Activated CD4-positive, alpha-beta T cell treated with anti-CD3 and anti-CD28 coated beads for 1 hour (primary cell): ENCODE data around the gene ANKRD34A.

Experiments
- DNase-seq: peaks from one replicate; pipeline ENCODE4 v3.0.0-alpha.2; 2020

The ANKRD34A gene

DNA sequence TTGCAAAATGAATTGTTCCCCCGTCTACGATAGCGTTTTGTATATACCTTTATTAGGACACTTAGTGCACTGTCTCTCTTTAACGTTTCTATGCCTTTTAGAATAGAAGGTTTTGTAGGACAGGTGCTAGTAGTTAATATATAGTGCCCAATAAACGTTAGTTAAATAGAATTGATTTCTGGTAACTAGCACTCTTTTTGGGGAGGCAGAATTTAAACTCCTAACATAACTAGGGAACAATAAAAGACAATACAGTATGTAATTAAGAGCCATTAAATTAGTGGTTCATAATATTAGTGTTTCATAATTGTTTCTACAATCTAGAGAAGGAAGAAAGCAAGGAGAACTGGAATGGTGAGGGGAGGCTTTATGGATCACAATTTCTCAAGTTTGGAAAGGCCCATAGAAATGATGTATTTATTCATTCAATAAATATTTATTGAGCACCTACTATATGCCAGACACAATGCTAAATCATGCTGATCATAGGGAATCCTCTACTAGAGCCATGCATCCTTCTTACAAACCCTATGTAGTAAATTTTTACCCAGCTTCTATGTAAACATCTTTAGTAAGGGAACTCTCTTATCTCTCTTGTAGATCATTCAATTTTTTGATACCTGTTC is 857 bp upstream of the ANKRD34A start:
- DNase-seq = no peak

DNA sequence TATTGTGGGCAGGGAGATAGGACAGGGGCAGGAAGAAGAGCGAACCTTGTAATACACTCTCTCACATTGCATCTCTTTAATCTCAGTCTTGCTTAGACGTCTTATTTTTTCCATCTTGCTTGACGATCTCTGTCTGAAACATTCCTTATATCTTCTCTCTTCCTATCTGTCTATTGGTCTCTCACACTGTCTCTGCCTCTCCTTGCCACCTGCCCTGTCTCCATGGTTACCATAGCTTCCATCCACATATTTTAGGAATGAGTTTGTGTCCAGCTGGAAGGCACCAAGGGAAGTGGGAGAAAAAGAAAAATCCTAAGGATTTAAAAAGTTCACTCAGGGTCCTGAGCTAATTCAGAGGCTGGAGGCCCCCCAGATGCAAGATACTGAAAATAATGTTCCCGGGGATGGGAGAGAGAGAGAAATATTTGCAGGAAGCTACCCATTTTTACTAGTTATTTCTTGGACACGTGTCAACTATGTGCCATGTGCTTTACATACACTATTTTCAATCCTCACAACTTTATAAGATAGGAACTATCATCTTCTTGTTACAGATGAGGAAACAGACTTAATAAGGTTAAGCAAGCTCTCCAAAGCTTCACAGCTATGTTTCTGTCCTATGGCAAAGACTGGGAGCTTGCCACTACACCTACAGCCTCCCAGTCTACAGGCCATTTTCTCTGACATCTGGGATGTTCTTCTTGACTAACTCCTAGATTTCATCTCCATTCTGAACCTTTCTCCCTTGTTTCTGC is 933 bp downstream of the ANKRD34A start:
- no peak for DNase-seq

DNA sequence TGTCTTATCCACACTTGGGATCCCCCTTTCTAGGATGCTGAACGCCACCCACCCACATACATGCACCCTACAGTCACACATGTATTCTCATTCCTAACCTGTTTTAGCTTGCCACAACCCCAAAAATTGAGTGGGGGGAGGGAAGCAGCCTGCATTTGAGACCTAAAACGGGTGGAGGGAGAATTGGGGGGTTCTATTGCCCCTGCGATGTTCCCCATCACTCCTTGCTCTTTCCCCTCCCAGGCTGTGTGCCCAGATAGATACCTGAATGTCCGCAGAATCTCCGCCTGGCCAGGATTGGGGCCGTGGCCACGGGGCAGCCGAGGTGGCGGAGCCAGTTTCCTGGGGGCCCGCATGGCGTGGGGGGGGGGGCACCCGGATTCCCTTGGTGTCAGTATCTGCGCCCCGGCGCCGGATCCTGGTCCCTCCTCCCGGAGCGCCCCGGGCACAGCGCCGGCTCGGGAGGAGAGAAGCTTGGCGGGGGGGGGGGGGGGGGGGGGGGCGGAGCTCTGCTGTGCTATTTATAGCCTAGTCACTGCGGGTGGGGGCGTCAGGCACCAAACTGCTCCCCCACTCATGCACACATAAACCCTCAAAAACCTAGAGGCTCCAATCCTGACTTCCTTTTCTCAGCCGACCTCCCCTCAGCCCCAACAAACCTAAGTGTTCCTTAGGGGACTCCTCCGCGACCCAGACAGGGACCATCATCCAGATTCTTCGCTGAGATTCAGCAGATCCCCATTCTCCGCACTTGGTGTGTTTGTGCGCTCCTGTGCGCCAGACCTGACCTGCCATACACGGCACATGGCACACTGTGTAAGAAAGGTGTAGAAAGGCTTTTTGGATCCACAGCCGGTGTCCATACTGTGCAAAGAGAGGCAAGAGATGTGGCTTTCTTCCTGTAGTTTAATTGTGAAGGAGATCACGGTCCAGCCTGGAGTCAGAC is 1.9 kb downstream of the ANKRD34A start:
- DNase-seq = no peak

DNA sequence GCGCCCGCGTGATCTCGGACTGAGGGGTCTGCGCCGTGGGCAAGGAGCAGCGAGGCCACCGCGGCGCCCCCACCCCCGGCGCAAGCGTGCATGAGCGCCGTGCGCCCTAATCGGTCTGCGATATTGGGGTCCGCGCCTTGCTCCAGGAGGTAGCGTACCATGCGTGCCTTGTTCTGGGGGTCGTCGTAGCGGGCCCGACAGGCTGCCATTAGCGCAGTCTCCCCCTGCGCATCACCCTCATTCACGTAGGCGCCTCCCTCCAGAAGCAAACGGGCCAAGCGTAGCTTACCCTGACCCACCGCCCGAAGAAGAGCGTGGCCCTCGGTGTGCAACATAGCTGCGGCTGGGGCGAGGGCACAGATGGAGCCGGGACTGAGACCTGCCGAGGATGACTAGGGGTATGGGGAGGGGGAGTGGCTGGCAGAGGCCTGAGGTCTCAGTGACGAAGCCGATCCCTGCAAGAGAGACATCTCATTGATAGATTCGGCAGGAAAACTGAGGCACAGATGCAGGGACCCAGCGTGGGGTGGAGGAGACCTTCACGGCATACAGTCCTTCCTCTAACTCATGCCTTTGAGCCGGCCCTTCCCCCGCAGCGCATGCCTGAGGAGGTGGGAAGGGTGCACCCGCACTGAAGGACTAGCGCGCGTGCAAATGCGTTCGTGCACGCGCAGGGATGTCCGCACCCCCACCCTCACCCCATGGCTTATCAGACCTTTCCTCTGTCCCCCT is 2.8 kb downstream of the ANKRD34A start:
- DNase-seq = no peak

DNA sequence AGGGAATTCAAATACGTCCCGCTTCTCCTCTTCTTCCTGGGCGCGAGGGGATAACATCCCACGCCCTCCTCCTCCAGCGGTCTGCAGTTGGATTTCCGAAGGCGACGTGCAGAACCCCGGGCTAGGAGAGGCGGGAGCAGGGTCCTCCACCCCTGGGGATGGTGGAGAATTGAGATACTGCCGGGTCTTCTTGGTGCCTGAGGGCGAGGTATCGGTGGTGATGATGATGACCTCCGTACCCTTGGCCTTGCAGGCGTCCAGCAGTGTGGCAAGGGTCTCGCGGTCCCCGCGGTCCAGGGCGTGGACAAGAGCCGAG is 3.3 kb downstream of the ANKRD34A start:
- no peak for DNase-seq

DNA sequence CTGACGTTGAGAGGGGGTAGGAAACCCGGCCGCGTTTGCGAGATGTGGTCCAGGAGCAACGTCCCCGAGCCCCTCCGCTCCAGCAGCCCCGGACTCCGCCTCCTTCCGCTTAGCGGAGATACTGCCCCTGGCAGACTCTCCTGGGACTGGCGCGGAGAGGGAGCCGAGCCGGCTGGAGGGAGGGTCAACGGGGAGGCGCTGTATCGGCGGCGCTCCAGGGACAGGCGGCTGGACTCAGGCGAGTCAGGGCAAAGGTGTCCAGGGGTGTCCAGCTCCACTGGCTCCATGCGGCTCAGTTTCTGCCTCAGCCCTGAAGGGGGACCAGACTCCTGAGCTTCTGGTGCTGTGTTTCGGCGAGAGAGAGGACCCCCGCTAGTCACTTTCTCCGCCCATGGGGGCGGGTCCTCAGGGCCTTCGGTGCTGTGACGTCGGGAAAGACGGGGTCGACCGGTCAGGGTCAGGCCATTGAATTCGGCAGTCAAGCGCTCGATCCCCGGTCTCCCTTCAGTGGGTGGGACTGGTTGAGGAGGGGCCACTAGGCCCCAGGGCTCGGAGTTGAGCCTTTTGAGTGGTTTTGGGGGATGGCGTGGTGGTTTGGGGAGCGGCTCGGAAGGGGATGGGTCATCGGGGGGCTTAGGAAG is 3.8 kb downstream of the ANKRD34A start:
- DNase-seq = no peak

DNA sequence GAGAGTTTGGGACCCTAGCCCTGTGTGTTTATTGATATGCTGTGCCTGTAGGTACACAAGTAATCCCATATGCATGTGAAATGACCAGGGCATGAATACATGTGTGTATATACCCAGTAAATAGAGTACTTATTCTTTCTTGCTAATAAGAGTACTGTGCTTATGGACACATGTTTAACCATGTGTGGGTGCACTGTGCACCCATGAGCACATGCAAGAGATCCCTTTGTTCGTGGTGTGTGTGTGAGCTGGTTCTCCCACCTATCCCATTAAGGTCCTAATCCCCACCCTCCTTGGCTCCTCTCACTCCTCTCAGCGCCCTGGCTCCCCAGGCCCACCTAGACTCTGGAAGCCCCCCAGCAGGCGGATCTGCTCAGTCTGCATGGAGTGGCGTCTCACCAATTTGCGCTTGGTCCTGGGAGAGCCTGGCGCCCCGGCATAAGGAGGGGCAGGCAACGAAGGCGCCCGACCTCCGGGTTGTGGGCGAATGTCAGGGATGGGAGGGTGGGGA is 4.4 kb downstream of the ANKRD34A start:
- DNase-seq = no peak

DNA sequence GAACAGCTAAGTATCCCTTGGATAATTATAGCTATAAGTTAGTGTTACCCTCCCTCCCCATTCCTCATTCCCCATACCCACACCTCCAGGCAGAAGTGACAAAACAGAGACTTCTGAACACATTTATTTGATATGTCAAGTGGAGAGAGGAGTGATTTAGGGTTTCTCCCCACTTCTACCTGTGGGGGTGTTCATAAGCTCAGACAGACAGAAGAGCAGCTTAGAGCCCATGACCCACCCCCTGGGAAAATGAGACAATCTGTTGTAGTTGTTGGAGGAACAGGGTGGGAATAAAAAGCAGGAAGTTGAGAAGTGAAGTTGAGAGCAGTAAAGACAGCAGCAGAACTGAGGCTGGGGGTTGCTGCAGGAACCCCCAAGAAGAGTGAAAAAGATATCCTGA is 5.0 kb downstream of the ANKRD34A start:
- DNase-seq = no peak

DNA sequence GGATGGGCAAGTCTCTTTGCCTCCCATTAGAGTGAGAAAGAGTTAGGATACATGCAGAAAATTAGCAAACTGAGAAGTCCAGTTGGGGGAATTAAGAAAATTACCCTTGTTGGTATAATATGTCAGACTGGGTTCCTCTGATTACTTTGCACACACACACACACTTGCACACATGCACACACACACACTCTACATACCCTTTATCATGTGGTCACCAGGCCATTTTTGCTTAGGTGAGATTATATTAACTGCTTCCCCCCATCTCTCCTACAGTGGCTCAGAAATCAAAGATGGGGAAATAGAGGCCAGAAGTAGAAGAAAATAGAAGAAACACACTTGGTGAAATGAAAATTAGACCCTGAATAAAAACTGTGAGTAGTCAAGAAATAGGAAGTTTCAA is 5.6 kb downstream of the ANKRD34A start:
- DNase-seq = no peak

DNA sequence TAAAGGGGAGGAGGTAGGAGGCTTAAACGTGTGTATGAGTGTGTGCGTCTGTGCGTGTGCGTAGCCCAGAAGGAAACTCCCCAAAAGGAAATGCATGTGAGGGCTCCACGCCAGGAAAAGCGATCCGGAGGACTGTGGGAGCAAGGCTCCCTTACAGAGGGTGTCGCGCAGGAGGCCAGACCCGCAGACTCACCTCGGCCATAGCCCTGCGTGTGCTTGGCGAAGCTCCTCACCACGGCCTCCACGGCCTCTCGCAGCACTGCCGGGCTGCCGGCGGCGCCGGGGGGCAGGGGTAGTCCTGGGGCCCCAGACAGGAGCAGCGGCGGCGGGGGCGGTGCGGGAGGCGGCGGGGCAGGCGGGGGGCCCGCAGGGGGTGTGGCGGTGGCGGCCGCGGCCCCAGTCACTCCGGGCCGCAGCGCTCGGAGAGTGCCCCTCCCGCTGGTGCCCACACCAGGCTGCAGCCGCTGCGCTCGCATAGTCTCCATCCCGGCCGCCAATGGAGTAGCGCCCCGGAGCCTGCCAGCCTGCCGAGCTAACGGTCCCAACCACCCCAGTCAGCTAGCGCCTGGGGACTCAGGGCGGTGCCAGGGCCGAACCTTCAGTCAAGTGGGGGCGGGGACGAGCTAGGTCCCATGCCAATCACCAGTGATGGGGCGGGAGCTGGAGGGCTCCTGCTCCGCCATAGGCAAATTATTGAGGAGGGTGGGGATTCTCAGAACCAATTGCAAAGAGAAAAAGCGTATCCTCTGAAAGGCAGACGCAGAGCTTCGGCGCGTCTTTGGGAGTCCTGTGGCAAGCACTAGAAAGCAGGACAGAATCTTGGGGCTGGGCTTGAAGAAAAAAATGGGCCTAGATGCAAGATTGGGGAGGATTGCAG is 6.7 kb downstream of the ANKRD34A start, which contains the start of gene LIX1L:
TSS of gene LIX1L (minus strand) at position 575 of the 877 bp plus-strand sequence. CDS start at position 485, 90 bp downstream.
- peak; percentile 90 for DNase-seq

DNA sequence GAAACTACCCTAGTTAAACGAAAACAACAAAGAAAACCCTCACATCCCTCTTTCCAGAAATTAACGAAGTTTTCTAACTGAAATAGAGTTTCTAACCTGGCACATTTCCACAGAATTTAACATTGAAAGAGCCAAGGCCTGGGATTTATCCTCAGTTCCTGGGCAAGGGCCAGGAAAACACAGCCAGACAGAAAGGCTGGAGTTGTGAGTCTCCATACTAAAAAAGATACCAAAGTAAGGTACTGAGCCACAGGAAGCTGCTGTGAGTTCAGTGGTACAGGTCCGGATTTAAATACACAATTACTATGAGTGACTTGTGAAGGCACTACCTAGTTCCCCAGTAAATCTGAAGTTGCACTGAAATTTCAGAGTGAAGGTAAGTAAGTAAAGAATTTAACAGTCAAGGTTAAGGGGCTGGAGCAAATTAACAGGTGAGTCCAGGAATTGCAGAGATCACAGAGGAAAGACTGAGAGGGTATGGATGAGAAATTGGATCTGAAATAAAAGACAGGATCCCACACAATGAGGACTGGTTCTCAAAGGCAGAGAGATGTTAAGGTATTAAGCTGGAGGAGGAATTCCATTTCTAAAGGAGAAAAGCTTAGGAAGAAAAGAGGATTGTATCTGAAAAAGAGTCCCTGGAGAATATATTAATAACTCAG is 7.5 kb downstream of the ANKRD34A start:
- DNase-seq = no peak

DNA sequence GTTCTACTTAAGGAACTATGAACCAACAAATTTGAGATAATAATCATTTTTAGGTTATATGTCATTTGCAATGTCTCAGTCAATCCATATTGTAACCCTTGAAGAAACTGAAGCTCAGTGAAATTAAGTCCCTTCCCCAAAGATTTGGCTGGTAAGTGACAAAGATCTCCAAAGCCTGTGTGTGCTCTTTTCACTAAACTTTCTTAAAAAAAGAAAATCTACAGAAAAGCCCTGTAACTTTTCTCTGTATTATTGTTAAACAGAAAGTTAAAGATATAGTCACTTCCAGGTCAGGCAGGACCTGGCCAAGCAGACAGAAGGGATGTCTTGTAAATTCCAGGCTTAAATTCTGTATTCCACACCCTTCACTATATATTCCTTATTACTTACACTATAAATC is 8.0 kb downstream of the ANKRD34A start:
- DNase-seq = no peak

DNA sequence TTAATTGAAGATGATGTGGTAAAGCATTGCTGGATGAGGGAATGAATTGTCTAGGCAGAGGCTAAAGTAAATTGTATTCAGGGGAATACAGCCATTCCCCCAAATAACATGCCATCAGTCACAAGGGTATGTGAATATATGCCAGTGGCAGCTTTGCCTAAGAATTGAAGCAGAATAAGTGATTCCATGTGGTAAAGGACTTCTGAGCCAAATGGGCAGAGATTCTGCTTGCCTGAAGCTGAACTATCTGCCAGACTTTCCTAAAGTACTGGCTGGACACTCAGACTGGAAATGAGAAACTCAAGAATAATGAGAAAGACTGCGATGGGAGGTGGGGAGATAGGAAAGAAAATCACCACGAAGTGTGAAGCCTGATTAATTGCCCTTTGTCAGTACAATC is 8.9 kb downstream of the ANKRD34A start:
- no peak for DNase-seq

DNA sequence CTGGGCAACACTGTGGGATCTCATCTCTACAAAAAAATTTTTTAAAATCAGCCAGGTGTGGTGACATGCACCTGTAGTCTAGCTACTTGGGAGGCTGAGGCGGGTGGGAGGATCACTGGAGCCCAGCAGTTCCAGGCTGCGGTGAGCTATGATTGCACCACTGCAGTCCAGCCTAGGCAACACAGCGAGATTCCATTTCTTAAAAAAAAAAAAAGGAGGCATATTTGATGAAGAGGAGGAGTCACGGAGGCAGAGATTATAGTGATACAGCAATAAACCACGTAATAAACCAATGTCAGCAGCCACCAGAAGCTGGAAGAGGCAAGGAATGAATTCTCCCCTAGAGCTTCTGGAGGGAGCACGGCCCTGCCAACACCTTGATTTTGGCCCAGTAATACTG is 10.5 kb downstream of the ANKRD34A start:
- DNase-seq = no peak

DNA sequence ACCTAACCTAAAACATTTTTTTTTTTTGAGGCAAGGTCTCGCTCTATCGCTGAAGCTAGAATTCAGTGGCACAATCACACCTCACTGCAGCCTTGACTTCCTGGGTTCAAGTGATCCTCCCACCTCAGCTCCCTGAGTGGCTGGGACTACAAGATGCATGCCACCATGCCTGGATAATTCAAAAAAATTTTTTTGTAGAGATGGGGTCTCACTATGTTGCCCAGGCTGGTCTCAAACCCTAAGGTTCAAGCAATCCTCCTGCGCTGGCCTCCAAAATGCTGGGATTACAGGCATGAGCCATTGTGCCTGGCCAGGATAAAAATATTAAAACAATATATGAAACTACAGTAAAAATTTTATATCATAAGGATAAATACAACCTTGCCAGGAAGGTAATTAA is 11.5 kb downstream of the ANKRD34A start:
- DNase-seq = no peak

DNA sequence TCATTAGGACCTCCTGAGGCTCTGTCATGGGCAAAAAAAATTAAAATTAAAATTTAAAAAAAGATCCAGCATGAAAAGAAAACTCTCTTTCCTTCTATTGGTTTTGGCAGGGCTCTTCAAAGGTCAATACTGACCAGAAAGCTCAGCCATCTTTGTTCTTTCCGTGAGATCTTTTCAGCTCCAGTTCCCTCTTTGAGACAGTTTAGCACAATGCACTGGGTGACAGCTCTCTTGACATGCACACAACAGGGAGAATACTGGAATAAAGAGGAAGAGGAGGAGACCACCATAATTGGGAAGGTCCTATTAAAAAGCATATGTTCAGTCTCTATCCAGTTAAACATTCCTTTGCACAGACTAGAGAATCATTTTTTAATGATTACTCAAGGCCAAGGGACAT is 12.8 kb downstream of the ANKRD34A start:
- no peak for DNase-seq

DNA sequence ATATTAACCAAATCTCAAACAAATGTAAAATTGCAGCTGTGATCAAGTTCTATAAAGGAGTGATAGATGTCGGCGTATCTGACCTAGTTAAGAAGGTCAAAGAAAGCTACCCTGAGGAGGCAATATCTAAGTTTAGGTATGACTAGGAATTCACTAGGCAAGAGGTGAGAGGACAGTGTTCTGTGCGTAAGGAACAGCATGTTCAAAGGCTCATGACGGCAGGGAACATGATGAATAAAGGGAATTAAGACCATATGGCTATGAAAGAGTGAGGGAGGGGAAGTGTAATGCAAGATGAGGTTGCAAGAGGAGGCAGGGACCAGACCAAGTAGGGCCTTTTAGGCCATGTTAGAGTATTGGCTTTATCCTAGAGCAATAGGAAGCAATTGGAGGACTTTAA is 15.2 kb downstream of the ANKRD34A start:
- DNase-seq = no peak

DNA sequence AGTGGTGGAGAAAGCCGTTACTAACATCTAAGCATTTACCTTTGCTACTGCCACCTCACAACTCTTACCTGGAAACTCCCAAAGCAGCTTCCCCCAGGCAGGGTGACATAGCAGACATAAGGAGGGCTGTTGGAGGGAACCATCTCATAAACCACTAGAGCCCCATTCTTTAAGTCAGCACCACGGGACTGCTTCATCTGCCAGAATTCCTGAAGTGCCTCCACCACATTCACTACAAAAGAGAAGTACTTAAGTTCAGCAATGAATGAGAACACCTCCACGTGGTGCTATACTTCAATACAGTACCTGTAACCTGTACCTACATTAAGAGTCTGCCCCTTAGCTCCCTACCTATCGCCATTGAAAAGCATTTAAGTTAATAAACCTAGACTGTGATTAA is 16.8 kb downstream of the ANKRD34A start:
- no peak for DNase-seq

DNA sequence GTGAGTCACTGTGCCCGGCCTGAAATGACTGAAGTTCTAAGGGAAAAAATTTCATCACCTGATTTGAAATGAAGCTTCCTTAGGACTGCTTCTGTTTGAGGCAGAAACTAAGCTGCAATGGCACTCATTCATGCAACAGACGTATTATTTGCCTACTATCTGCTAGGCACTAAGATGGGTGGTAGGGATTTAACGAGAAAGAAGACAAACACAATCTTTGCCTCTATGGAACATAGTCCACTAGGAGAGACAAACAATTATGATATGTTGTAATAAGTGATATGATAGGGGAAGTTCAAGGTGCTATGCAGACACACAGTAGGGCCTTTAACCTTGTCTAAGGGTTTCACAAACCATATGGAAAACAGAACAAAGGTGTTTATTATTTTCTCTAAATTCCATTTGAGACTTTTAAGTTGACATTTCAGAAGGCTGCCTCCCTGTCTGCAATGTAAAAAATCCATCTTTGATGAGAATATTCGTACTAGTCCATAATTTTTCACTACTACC is 17.8 kb downstream of the ANKRD34A start:
- no peak for DNase-seq

DNA sequence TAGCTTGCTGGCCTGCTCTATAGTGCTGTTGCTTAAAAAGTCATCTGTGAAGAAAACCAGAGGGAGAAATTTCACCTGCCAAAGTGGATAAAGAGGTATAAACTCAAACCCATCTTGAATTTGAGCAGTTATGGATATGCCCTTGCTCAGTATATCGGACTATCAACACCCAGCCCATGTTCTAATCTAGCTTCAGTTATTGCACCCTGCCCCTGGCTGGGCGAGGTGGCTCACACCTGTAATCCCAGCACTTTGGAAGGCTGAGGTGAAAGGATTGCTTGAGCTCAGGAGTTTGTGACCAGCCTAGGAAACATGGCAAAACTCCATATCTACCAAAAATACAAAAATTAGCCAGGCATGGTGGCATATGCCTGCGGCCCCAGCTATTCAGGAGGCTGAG is 19.8 kb downstream of the ANKRD34A start:
- no peak for DNase-seq
